GM12878 (cell line): ENCODE results near the gene MAST4. TPM values are rescaled to one million over a fixed set of nuclear protein-coding genes. Genes with fewer than 3 reads are reported as not detected.

Experiments
- ATAC-seq: fragments of 200-7000 bp; cut with Tn5 transposase; 3 replicates; pipeline ENCODE4 v1.9.1; 2020; ENCODE audit warnings: mild to moderate bottlenecking, moderate library complexity
- BruUV-seq: library from RNA; stranded (reverse); fragments of 400-500 nt; replicated peaks from 2 replicates; lab custom pipeline; 2021; lab: Mats Ljungman, UMichigan
- CTCF ChIA-PET: fragments of 300-600 bp; sonication (Branson Sonifier 250); formaldehyde crosslinking; extraction: SDS; loops from one replicate; lab custom pipeline; 2021; ENCODE audit warnings: inconsistent platforms; lab: Yijun Ruan, JAX
- POLR2A ChIA-PET: fragments of 350-600 bp; formaldehyde crosslinking; extraction: SDS; loops from one replicate; lab custom pipeline; 2021; ENCODE audit warnings: inconsistent platforms; lab: Charles Lee
- RAD21 ChIA-PET: fragments of 300-600 bp; sonication (Branson Sonifier 250); formaldehyde crosslinking; loops from one replicate; lab custom pipeline; 2023; ENCODE audit warnings: antibody characterized with exemption; ENCODE audit not compliant: unreplicated experiment; lab: Charles Lee
- SMC1A ChIA-PET: fragments of 300-600 bp; sonication (Branson Sonifier 250); formaldehyde crosslinking; loops from one replicate; lab custom pipeline; 2023; ENCODE audit not compliant: unreplicated experiment, uncharacterized antibody; lab: Charles Lee
- DNase-seq: peaks from one replicate; pipeline ENCODE4 v3.0.0-alpha.2; 2011; ENCODE audit warnings: low read depth, low spot score
- FAIRE-seq: peaks from 3 replicates; lab custom pipeline; 2011; peaks lifted over from hg19 to GRCh38; lab: Jason Lieb, UNC
- H2AFZ ChIP-seq: 2 replicates; pipeline ENCODE4 v1.6.0; 2011; ENCODE audit warnings: low read depth, low read length, control low read depth; ENCODE audit not compliant: control insufficient read depth
- H3K27ac ChIP-seq: 2 replicates; pipeline ENCODE4 v1.5.1; 2011; ENCODE audit warnings: control low read depth; ENCODE audit not compliant: control insufficient read depth, insufficient read depth
- H3K27me3 ChIP-seq, 2 experiments: replicated peaks in 1 of 2; 2 replicates each; pipeline versions ENCODE4 v1.6.0 to v1.6.1; 2011; ENCODE audit warnings: low read length in 1 of 2; ENCODE audit not compliant: control insufficient read depth in 2 of 2, insufficient read depth in 2 of 2
- H3K36me3 ChIP-seq, 2 experiments: 2 replicates each; pipeline ENCODE4 v1.5.1; 2011; ENCODE audit warnings: low read length in 1 of 2; ENCODE audit not compliant: control insufficient read depth in 2 of 2, insufficient read depth in 2 of 2
- H3K4me1 ChIP-seq: 2 replicates; pipeline ENCODE4 v1.6.1; 2011; ENCODE audit warnings: mild to moderate bottlenecking, low read length, moderate library complexity, mixed read lengths; ENCODE audit not compliant: control insufficient read depth, insufficient read depth
- H3K4me2 ChIP-seq: 2 replicates; pipeline ENCODE4 v1.6.0; 2011; ENCODE audit warnings: control low read depth; ENCODE audit not compliant: control insufficient read depth, insufficient read depth
- H3K4me3 ChIP-seq: fragments of 200-600 bp; sonication (generic); 2 replicates; pipeline ENCODE4 v1.5.1; 2016
- H3K79me2 ChIP-seq: 2 replicates; pipeline ENCODE4 v1.6.0; 2011; ENCODE audit warnings: low read length; ENCODE audit not compliant: control insufficient read depth, insufficient read depth
- H3K9ac ChIP-seq: 2 replicates; pipeline ENCODE4 v1.8.0; 2011; ENCODE audit warnings: low read length, control low read depth, mixed read lengths; ENCODE audit not compliant: control insufficient read depth, insufficient read depth
- H3K9me3 ChIP-seq: replicated peaks from 3 replicates; pipeline ENCODE4 v1.5.1; 2011; ENCODE audit warnings: mild to moderate bottlenecking, low read length; ENCODE audit not compliant: control insufficient read depth, insufficient read depth
- H4K20me1 ChIP-seq: 2 replicates; pipeline ENCODE4 v1.6.0; 2011; ENCODE audit not compliant: control insufficient read depth, insufficient read depth
- ASH2L ChIP-seq: fragments of 300-600, 200-600 bp; sonication (generic); IDR thresholded peaks from 2 replicates; pipeline ENCODE4 v1.6.1; 2017; ENCODE audit warnings: low read depth, mild to moderate bottlenecking, borderline replicate concordance
- CREB1 ChIP-seq: IDR thresholded peaks from 2 replicates; pipeline ENCODE4 v1.6.1; 2012; ENCODE audit warnings: low read depth, mild to moderate bottlenecking, inconsistent platforms
- HDAC2 ChIP-seq: fragments of 200-600 bp; sonication (generic); IDR thresholded peaks from 2 replicates; pipeline ENCODE4 v1.6.1; 2017
- MXI1 ChIP-seq: fragments of 150-350 bp; IDR thresholded peaks from 2 replicates; pipeline ENCODE4 v1.6.1; 2011; ENCODE audit warnings: low read depth, mild to moderate bottlenecking, inconsistent platforms, low read length, improper control_type of control experiment
- POLR2AphosphoS2 ChIP-seq: IDR thresholded peaks from 2 replicates; pipeline ENCODE4 v1.6.1; 2011; ENCODE audit warnings: low read depth, mild to moderate bottlenecking, low read length, improper control_type of control experiment, moderate library complexity
- SUPT20H ChIP-seq: IDR thresholded peaks from 2 replicates; pipeline ENCODE4 v1.6.1; 2011; ENCODE audit warnings: low read depth, mild to moderate bottlenecking, low read length, moderate library complexity, borderline replicate concordance; ENCODE audit not compliant: control insufficient read depth
- ZNF207 ChIP-seq: fragments of 450-650 bp; IDR thresholded peaks from 2 replicates; pipeline ENCODE4 v1.6.1; 2014; ENCODE audit warnings: antibody characterized with exemption, mild to moderate bottlenecking, borderline replicate concordance
- ZNF687 ChIP-seq: fragments of 450-650 bp; IDR thresholded peaks from 2 replicates; pipeline ENCODE4 v1.6.1; 2017; ENCODE audit warnings: mild to moderate bottlenecking, moderate library complexity
- WGBS: methylation state at CpG from one replicate; pipeline ENCODE4 v1.1.6; 2016; ENCODE audit warnings: low lambda C conversion rate; ENCODE audit not compliant: insufficient replicate concordance, insufficient coverage; ENCODE audit errors: missing lambda C conversion rate; 5-methylcytosine and 5-hydroxymethylcytosine counted together
- in situ Hi-C: fragments of 300-500 bp; cut with MboI; formaldehyde crosslinking; loops from 9 replicates; pipeline ENCODE4 v1.14.3; 2018; ENCODE audit warnings: mixed read lengths
- intact Hi-C: fragments of 100-400 bp; cut with micrococcal nuclease; formaldehyde crosslinking; loops from one replicate; pipeline ENCODE4 v1.14.2; 2022; ENCODE audit not compliant: unreplicated experiment
- polyA plus RNA-seq, 11 experiments: library from polyadenylated mRNA; depleted of rRNA in 4 of 11; unstranded in 6 of 11; stranded (reverse) in 5 of 11; fragments of >200 nt; fragmentation: Nextera tagmentation in 4 of 11; fragmentation: Illumina TruSeq in 1 of 11; extraction: Ambion mirVana in 4 of 11; extraction: Trizol in 1 of 11; gene quantifications; 1 replicate in 1 of 11; 2 replicates in 10 of 11; pipeline versions ENCODE4 v1.2.1 to v1.2.3, GENCODE V29; 2011 to 2016; ENCODE audit warnings: inconsistent platforms in 2 of 11, missing spikeins in 2 of 11, low read depth in 1 of 11
- total RNA-seq, 4 experiments: library from RNA; depleted of rRNA in 3 of 4; stranded (reverse); fragments of >200 nt in 3 of 4; fragmentation: Illumina TruSeq in 1 of 4; extraction: Trizol in 1 of 4; gene quantifications; 2 replicates each; pipeline versions ENCODE4 v1.2.1 to v1.2.3, GENCODE V29; 2013 to 2021

Gene MAST4
- total and polyA plus RNA-seq, 10 of the 15 experiments (the other 5 are each of a cell fraction or from before 2014, with no cell fraction given) = 0.02 to 1.6 (median 0.29) TPM; not detected in 1

GRCh38 chr5:66931651-66932050, 335.5 kb downstream of the MAST4 start:
- no peak for ATAC-seq
- intact Hi-C loops = no loop called here
- no peak for DNase-seq
- TF ChIP-seq ASH2L (no peak), CREB1 (no peak), POLR2AphosphoS2 (no peak), SUPT20H (no peak), ZNF207 (no peak), ZNF687 (no peak), MXI1 (no peak), HDAC2 (no peak)
- TF ChIP-seq, all 136 proteins: peak for 0
- no peak overlapping the region for H3K4me2 ChIP-seq
- WGBS = under 1% methylated on average over 5 of the region's 5 CpGs
- H3K36me3 ChIP-seq = no peaks in the 10 kb centered on the region
- H2AFZ ChIP-seq = no peak overlapping the region
- H3K9ac ChIP-seq = no peak overlapping the region
- in situ Hi-C loops = no loop called here
- no peaks in the 10 kb centered on the region for H3K79me2 ChIP-seq
- no peaks in the 10 kb centered on the region for H4K20me1 ChIP-seq
- no peaks in the 10 kb centered on the region for H3K4me1 ChIP-seq
- SMC1A ChIA-PET = interaction anchor here (0.8 to 1.7 kb wide), 3 partner anchors 13 to 111 kb away, joined by 3 to 6 read pairs (median 4); no protein-coding TSS in a partner anchor
- no TSS peak for BruUV-seq
- H3K4me3 ChIP-seq = no peak overlapping the region
- H3K27ac ChIP-seq = no peak overlapping the region
- POLR2A ChIA-PET = no interaction called here
- RAD21 ChIA-PET = no interaction called here
- H3K27me3 ChIP-seq = no peaks in the 10 kb centered on the region
- CTCF ChIA-PET = interaction anchor here (0.9 kb wide), 1 partner anchor 625 kb away, joined by 5 read pairs; no protein-coding TSS in a partner anchor
- H3K9me3 ChIP-seq = no peaks in the 10 kb centered on the region
- FAIRE-seq = no peak
